HepG2 (cell line): ENCODE data around the gene FASTKD1. TPM values are rescaled to one million over a fixed set of nuclear protein-coding genes. Genes with fewer than 3 reads are reported as not detected.

Experiments used
- ERF ChIP-seq: IDR thresholded peaks from 2 replicates; pipeline ENCODE4 v1.6.1; 2018; ENCODE audit warnings: missing biosample characterization, missing genetic modification reagents
- FOXA1 ChIP-seq, 2 experiments: fragments of 450-650 bp in 1 of 2; sonication (generic) in 1 of 2; formaldehyde crosslinking in 1 of 2; IDR thresholded peaks; 2 replicates each; pipeline versions ENCODE4 v1.4.0 to v1.6.1; 2016 to 2020; ENCODE audit warnings: missing genetic modification reagents in 1 of 2
- IRX3 ChIP-seq: sonication (generic); formaldehyde crosslinking; IDR thresholded peaks from 2 replicates; pipeline ENCODE4 v1.8.1; 2023; ENCODE audit warnings: mild to moderate bottlenecking, low read depth, missing genetic modification reagents, borderline replicate concordance
- LCORL ChIP-seq, 2 experiments: fragments of 450-650 bp in 1 of 2; sonication (generic) in 1 of 2; formaldehyde crosslinking in 1 of 2; IDR thresholded peaks; 2 replicates each; pipeline versions ENCODE4 v1.5.0 to v1.6.1; 2017 to 2020; ENCODE audit warnings: antibody characterized with exemption in 1 of 2, missing genetic modification reagents in 1 of 2
- MAFK ChIP-seq, 2 experiments: IDR thresholded peaks in 1 of 2; conservative IDR thresholded peaks in 1 of 2; 2 replicates each; pipeline ENCODE4 v1.6.1; 2011; ENCODE audit warnings: improper control_type of control experiment in 2 of 2, low read length in 2 of 2
- MATR3 ChIP-seq: sonication (generic); formaldehyde crosslinking; IDR thresholded peaks from 2 replicates; pipeline ENCODE4 v1.4.0; 2020; ENCODE audit warnings: missing genetic modification reagents
- MAZ ChIP-seq, 2 experiments: sonication (generic) in 1 of 2; formaldehyde crosslinking in 1 of 2; IDR thresholded peaks; 2 replicates each; pipeline versions ENCODE4 v1.5.0 to v1.6.1; 2012 to 2020; ENCODE audit warnings: low read depth in 2 of 2, mild to moderate bottlenecking in 2 of 2, borderline replicate concordance in 1 of 2, improper control_type of control experiment in 1 of 2, low read length in 1 of 2, missing genetic modification reagents in 1 of 2, moderate library complexity in 1 of 2
- MYC ChIP-seq: sonication (generic); formaldehyde crosslinking; IDR thresholded peaks from 2 replicates; pipeline ENCODE4 v1.9.0; 2021; ENCODE audit warnings: missing genetic modification reagents, borderline replicate concordance
- PAF1 ChIP-seq: IDR thresholded peaks from 2 replicates; pipeline ENCODE4 v1.6.1; 2016; ENCODE audit warnings: missing genetic modification reagents, missing compliant biosample characterization
- TOPORS ChIP-seq: sonication (generic); formaldehyde crosslinking; IDR thresholded peaks from 2 replicates; pipeline ENCODE4 v1.8.0; 2023; ENCODE audit warnings: mild to moderate bottlenecking, missing genetic modification reagents
- ZNF143 ChIP-seq: sonication (generic); formaldehyde crosslinking; IDR thresholded peaks from 2 replicates; pipeline ENCODE4 v1.4.0; 2020; ENCODE audit warnings: missing genetic modification reagents
- ZNF24 ChIP-seq: fragments of 450-650 bp; IDR thresholded peaks from 2 replicates; pipeline ENCODE4 v1.6.1; 2017; ENCODE audit warnings: antibody characterized with exemption, mild to moderate bottlenecking
- ZNF350 ChIP-seq: sonication (generic); formaldehyde crosslinking; IDR thresholded peaks from 2 replicates; pipeline ENCODE4 v1.4.0; 2020; ENCODE audit warnings: mild to moderate bottlenecking, low read depth, missing genetic modification reagents, borderline replicate concordance
- ZNF468 ChIP-seq: sonication (generic); formaldehyde crosslinking; IDR thresholded peaks from 2 replicates; pipeline ENCODE4 v1.8.0; 2022; ENCODE audit warnings: mild to moderate bottlenecking, moderate library complexity, missing genetic modification reagents
- ZNF530 ChIP-seq: sonication (generic); formaldehyde crosslinking; IDR thresholded peaks from 2 replicates; pipeline ENCODE4 v1.5.0; 2020; ENCODE audit warnings: low read depth, mild to moderate bottlenecking, missing genetic modification reagents
- ZNF878 ChIP-seq: sonication (generic); formaldehyde crosslinking; IDR thresholded peaks from 2 replicates; pipeline ENCODE4 v1.8.1; 2023; ENCODE audit warnings: mild to moderate bottlenecking, missing genetic modification reagents, moderate library complexity
- ZNF879 ChIP-seq: sonication (generic); formaldehyde crosslinking; IDR thresholded peaks from 2 replicates; pipeline ENCODE4 v1.8.1; 2023; ENCODE audit warnings: missing genetic modification reagents
- polyA plus RNA-seq, 8 experiments: library from polyadenylated mRNA; depleted of rRNA in 3 of 8; stranded (reverse) in 7 of 8; unstranded in 1 of 8; fragments of >200 nt; fragmentation: Illumina TruSeq in 4 of 8; extraction: Trizol in 4 of 8; gene quantifications; 2 replicates each; pipeline versions ENCODE4 v1.2.1 to v1.2.3, GENCODE V29; 2011 to 2016; ENCODE audit warnings: low read depth in 4 of 8, missing spikeins in 1 of 8, mixed read lengths in 1 of 8; ENCODE audit not compliant: insufficient read depth in 1 of 8
- total RNA-seq, 5 experiments: library from RNA; depleted of rRNA; stranded (reverse); fragments of >200 nt; fragmentation: Illumina TruSeq; extraction: Trizol; gene quantifications; 2 replicates each; pipeline ENCODE4 v1.2.3, GENCODE V29; 2016; ENCODE audit warnings: low read depth in 1 of 5
- TF ChIP-seq, protein P1 (sequence below): sonication (generic); formaldehyde crosslinking; IDR thresholded peaks from 2 replicates; pipeline ENCODE4 v1.8.0; 2022; ENCODE audit warnings: mild to moderate bottlenecking, missing genetic modification reagents, borderline replicate concordance
- TF ChIP-seq, protein P2 (sequence below), 2 experiments: fragments of 450-650 bp in 1 of 2; sonication (generic) in 1 of 2; formaldehyde crosslinking; IDR thresholded peaks; 2 replicates each; pipeline versions ENCODE4 v1.5.0 to v1.8.0; 2020 to 2022; ENCODE audit warnings: mild to moderate bottlenecking in 1 of 2, missing genetic modification reagents in 1 of 2
- TF ChIP-seq, protein P3 (sequence below): sonication (generic); formaldehyde crosslinking; IDR thresholded peaks from 2 replicates; pipeline ENCODE4 v1.4.0; 2020; ENCODE audit warnings: mild to moderate bottlenecking, missing genetic modification reagents
- TF ChIP-seq, protein P4 (sequence below): sonication (generic); formaldehyde crosslinking; IDR thresholded peaks from 2 replicates; pipeline ENCODE4 v1.8.0; 2022; ENCODE audit warnings: low read depth, missing genetic modification reagents

FASTKD1 gene
- total and polyA plus RNA-seq, 2 of the 13 experiments (the other 11 are each of a cell fraction or from before 2014, with no cell fraction given): 35.0 to 38.0 TPM

DNA sequence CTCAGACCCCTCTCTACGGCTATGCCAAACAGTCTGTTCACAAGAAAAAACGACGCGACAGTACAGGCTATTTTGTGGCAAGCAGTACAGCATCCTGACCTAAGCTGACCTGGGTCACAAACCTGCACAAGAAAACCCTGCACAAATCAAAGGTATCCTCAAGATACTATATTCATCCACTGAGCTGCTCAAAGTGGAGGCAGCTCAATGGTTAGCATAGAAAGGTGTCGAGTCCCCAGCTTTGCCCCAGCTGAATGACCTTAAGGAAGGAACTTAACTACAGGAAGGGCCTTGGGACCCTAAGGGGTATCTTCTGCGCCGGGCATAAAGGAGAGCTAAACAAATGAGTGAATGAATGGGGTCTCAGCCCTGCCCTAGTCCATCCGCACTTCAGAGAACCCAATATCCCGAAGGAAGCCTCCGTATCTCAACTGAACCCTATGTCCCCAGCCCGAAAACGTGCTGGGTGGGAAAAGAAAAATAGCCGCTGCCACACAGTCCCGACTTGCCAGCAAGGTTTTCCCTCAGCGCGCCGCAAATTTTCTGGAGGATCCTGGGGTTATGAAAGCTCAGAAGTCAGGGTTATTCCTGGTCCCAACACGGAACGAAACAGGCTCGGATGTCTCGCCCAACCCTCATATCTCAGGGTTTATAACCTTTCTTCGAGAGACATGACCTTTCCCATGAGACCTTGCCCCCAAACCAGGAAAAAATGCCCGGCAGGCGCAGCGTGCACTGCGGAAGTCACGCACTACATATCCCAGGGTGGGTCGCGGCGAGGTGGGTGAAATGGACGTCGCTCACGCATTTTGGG is at the start of gene FASTKD1 (continued):
- TF ChIP-seq, protein P1, sequence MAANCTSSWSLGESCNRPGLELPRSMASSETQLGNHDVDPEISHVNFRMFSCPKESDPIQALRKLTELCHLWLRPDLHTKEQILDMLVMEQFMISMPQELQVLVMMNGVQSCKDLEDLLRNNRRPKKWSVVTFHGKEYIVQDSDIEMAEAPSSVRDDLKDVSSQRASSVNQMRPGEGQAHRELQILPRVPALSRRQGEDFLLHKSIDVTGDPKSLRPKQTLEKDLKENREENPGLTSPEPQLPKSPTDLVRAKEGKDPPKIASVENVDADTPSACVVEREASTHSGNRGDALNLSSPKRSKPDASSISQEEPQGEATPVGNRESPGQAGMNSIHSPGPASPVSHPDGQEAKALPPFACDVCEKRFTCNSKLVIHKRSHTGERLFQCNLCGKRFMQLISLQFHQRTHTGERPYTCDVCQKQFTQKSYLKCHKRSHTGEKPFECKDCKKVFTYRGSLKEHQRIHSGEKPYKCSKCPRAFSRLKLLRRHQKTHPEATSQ (CRISPR knock-in tag): peak; percentile 83; the same call in 1 of the 2 replicates
- no peak for TF ChIP-seq ZNF468
- TF ChIP-seq LCORL (IDR thresholded peaks at IDR 0.05): peak; percentile 55; the same call in 1 of the 2 replicates
- TF ChIP-seq LCORL (CRISPR knock-in tag; IDR thresholded peaks at IDR 0.05): peak; percentile 84
- TF ChIP-seq ZNF530 (CRISPR knock-in tag): no peak
- peak; percentile 70; the same call in 1 of the 2 replicates for TF ChIP-seq MAZ (IDR thresholded peaks at IDR 0.05; ENCODE audit: borderline replicate concordance, low read depth, low read length)
- TF ChIP-seq MAZ (CRISPR knock-in tag; IDR thresholded peaks at IDR 0.05; ENCODE audit: low read depth): peak; percentile 78; the same call in 1 of the 2 replicates
- TF ChIP-seq PAF1 (CRISPR knock-in tag): no peak
- TF ChIP-seq, protein P2, sequence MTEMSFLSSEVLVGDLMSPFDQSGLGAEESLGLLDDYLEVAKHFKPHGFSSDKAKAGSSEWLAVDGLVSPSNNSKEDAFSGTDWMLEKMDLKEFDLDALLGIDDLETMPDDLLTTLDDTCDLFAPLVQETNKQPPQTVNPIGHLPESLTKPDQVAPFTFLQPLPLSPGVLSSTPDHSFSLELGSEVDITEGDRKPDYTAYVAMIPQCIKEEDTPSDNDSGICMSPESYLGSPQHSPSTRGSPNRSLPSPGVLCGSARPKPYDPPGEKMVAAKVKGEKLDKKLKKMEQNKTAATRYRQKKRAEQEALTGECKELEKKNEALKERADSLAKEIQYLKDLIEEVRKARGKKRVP (CRISPR knock-in tag; IDR thresholded peaks at IDR 0.05): peak in 1 of 2 experiments; percentile 75; a peak in 1 of 4 replicates
- TF ChIP-seq IRX3 (CRISPR knock-in tag): 0 out of 2 replicates have a peak, but pooled peaks have one; percentile 49
- TF ChIP-seq, protein P3, sequence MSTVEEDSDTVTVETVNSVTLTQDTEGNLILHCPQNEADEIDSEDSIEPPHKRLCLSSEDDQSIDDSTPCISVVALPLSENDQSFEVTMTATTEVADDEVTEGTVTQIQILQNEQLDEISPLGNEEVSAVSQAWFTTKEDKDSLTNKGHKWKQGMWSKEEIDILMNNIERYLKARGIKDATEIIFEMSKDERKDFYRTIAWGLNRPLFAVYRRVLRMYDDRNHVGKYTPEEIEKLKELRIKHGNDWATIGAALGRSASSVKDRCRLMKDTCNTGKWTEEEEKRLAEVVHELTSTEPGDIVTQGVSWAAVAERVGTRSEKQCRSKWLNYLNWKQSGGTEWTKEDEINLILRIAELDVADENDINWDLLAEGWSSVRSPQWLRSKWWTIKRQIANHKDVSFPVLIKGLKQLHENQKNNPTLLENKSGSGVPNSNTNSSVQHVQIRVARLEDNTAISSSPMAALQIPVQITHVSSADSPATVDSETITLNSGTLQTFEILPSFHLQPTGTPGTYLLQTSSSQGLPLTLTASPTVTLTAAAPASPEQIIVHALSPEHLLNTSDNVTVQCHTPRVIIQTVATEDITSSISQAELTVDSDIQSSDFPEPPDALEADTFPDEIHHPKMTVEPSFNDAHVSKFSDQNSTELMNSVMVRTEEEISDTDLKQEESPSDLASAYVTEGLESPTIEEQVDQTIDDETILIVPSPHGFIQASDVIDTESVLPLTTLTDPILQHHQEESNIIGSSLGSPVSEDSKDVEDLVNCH (CRISPR knock-in tag): no peak
- 0 out of 2 replicates have a peak, but pooled peaks have one; percentile 65 for TF ChIP-seq TOPORS (CRISPR knock-in tag)
- TF ChIP-seq ZNF878 (CRISPR knock-in tag): peak; percentile 84
- TF ChIP-seq ZNF879: 0 out of 2 replicates have a peak, but pooled peaks have one; percentile 44
- no peak for TF ChIP-seq MATR3 (CRISPR knock-in tag)
- peak; percentile 100 for TF ChIP-seq ZNF143
- no peak for TF ChIP-seq ZNF24
- no peak for TF ChIP-seq FOXA1 (IDR thresholded peaks at IDR 0.05)
- peak; percentile 58; the same call in 1 of the 2 replicates for TF ChIP-seq FOXA1 (CRISPR knock-in tag; IDR thresholded peaks at IDR 0.05)
- TF ChIP-seq, protein P4, sequence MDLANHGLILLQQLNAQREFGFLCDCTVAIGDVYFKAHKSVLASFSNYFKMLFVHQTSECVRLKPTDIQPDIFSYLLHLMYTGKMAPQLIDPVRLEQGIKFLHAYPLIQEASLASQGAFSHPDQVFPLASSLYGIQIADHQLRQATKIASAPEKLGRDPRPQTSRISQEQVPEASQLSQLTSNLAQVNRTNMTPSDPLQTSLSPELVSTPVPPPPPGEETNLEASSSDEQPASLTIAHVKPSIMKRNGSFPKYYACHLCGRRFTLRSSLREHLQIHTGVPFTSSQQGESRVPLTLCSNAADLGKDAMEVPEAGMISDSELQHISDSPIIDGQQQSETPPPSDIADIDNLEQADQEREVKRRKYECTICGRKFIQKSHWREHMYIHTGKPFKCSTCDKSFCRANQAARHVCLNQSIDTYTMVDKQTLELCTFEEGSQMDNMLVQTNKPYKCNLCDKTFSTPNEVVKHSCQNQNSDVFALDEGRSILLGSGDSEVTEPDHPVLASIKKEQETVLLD: no peak
- TF ChIP-seq ZNF350 (CRISPR knock-in tag): peak; percentile 96
- peak; percentile 95 for TF ChIP-seq MYC
- TF ChIP-seq ERF (CRISPR knock-in tag): peak; percentile 97
- TF ChIP-seq MAFK (conservative IDR thresholded peaks at IDR 0.05 in 1 of 2, IDR thresholded peaks at IDR 0.05 in 1 of 2; ENCODE audit: low read length in 2 of 2): peak; percentile 48 to 49; a peak in 3 of 4 replicates
